H9 (cell line): ENCODE data around the gene MNX1. TPM values are rescaled to one million over a fixed set of nuclear protein-coding genes. Genes with fewer than 3 reads are reported as not detected.

Experiments used
- DNase-seq: peaks from one replicate; pipeline ENCODE4 v3.0.0-alpha.2; 2017
- H2AFZ ChIP-seq: one replicate; pipeline ENCODE4 v1.6.1; 2013; ENCODE audit warnings: mild to moderate bottlenecking, low read length, control low read depth, moderate library complexity
- H2AK5ac ChIP-seq: 2 replicates; pipeline ENCODE4 v1.6.1; 2013; ENCODE audit warnings: low read length, control low read depth, mixed read lengths; ENCODE audit not compliant: insufficient read length
- H2BK120ac ChIP-seq: one replicate; pipeline ENCODE4 v1.6.1; 2013; ENCODE audit warnings: low read depth, mild to moderate bottlenecking, low read length, control low read depth, inconsistent platforms; ENCODE audit not compliant: poor library complexity, severe bottlenecking
- H2BK12ac ChIP-seq: 2 replicates; pipeline ENCODE4 v1.6.1; 2013; ENCODE audit warnings: low read length, control low read depth, mixed read lengths, low read depth; ENCODE audit not compliant: insufficient read length
- H2BK15ac ChIP-seq: 2 replicates; pipeline ENCODE4 v1.6.1; 2013; ENCODE audit warnings: low read depth, low read length, control low read depth
- H2BK20ac ChIP-seq: one replicate; pipeline ENCODE4 v1.6.1; 2013; ENCODE audit warnings: low read depth, mild to moderate bottlenecking, low read length, control low read depth, inconsistent platforms; ENCODE audit not compliant: poor library complexity, severe bottlenecking
- H2BK5ac ChIP-seq: 2 replicates; pipeline ENCODE4 v1.6.1; 2013; ENCODE audit warnings: low read length, control low read depth, mixed read lengths; ENCODE audit not compliant: insufficient read length
- H3K14ac ChIP-seq: 2 replicates; pipeline ENCODE4 v1.6.1; 2013; ENCODE audit warnings: low read length, control low read depth; ENCODE audit not compliant: insufficient read depth
- H3K18ac ChIP-seq: 2 replicates; pipeline ENCODE4 v1.6.1; 2013; ENCODE audit warnings: low read depth, mild to moderate bottlenecking, mixed read lengths, low read length, control low read depth; ENCODE audit not compliant: insufficient read length
- H3K23ac ChIP-seq: 2 replicates; pipeline ENCODE4 v1.6.1; 2013; ENCODE audit warnings: low read length, control low read depth, mixed read lengths, low read depth; ENCODE audit not compliant: insufficient read length
- H3K23me2 ChIP-seq: 2 replicates; pipeline ENCODE4 v1.6.1; 2013; ENCODE audit warnings: low read depth, mild to moderate bottlenecking, mixed read lengths, low read length, control low read depth; ENCODE audit not compliant: insufficient read length, poor library complexity, severe bottlenecking
- H3K27ac ChIP-seq: 2 replicates; pipeline ENCODE4 v1.5.1; 2013; ENCODE audit warnings: low read length, control low read depth, mixed read lengths, low read depth; ENCODE audit not compliant: insufficient read length
- H3K27me3 ChIP-seq: 2 replicates; pipeline ENCODE4 v1.6.1; 2013; ENCODE audit warnings: low read length, control low read depth, inconsistent platforms; ENCODE audit not compliant: insufficient read depth
- H3K4ac ChIP-seq: 2 replicates; pipeline ENCODE4 v1.6.1; 2013; ENCODE audit warnings: low read depth, mild to moderate bottlenecking, control low read depth, inconsistent platforms, low read length, moderate library complexity
- H3K4me1 ChIP-seq: 2 replicates; pipeline ENCODE4 v1.6.1; 2013; ENCODE audit warnings: low read length, control low read depth, inconsistent platforms; ENCODE audit not compliant: insufficient read depth
- H3K4me2 ChIP-seq: 2 replicates; pipeline ENCODE4 v1.6.1; 2013; ENCODE audit warnings: low read length, control low read depth, mixed read lengths; ENCODE audit not compliant: insufficient read length, insufficient read depth
- H3K56ac ChIP-seq: 2 replicates; pipeline ENCODE4 v1.6.1; 2013; ENCODE audit warnings: low read depth, mild to moderate bottlenecking, mixed read lengths, low read length, control low read depth; ENCODE audit not compliant: insufficient read length
- H3K79me1 ChIP-seq: 2 replicates; pipeline ENCODE4 v1.6.1; 2013; ENCODE audit warnings: low read depth, mild to moderate bottlenecking, moderate library complexity, low read length, control low read depth, inconsistent platforms; ENCODE audit not compliant: insufficient read depth, poor library complexity, severe bottlenecking
- H3K79me2 ChIP-seq: 2 replicates; pipeline ENCODE4 v1.6.1; 2013; ENCODE audit warnings: low read length, control low read depth, inconsistent platforms; ENCODE audit not compliant: insufficient read depth
- H3K9ac ChIP-seq: 2 replicates; pipeline ENCODE4 v1.6.1; 2013; ENCODE audit warnings: low read length, control low read depth, mixed read lengths; ENCODE audit not compliant: insufficient read length; ENCODE audit errors: extremely low read depth
- H3K9me3 ChIP-seq: one replicate; pipeline ENCODE4 v1.6.1; 2013; ENCODE audit warnings: low read depth, low read length, inconsistent platforms; ENCODE audit not compliant: control insufficient read depth
- H3T11ph ChIP-seq: one replicate; pipeline ENCODE4 v1.6.1; 2013; ENCODE audit warnings: mild to moderate bottlenecking, low read length, control low read depth, inconsistent platforms
- H4K20me1 ChIP-seq: one replicate; pipeline ENCODE4 v1.6.1; 2013; ENCODE audit not compliant: control insufficient read depth, insufficient read length, insufficient read depth
- H4K5ac ChIP-seq: 2 replicates; pipeline ENCODE4 v1.6.1; 2013; ENCODE audit warnings: low read depth, mild to moderate bottlenecking, mixed read lengths, low read length, control low read depth; ENCODE audit not compliant: insufficient read length
- H4K8ac ChIP-seq: replicated peaks from 2 replicates; pipeline ENCODE4 v1.6.1; 2013; ENCODE audit warnings: low read length, control low read depth, mixed read lengths, low read depth; ENCODE audit not compliant: insufficient read length
- H4K91ac ChIP-seq: 2 replicates; pipeline ENCODE4 v1.6.1; 2013; ENCODE audit warnings: low read depth, mild to moderate bottlenecking, moderate library complexity, mixed read lengths, low read length, control low read depth; ENCODE audit not compliant: insufficient read length
- H3K27ac Mint-ChIP-seq, 3 experiments: 2 replicates in 2 of 3; 3 replicates in 1 of 3; pipeline ENCODE4 v1.8.0; 2020 to 2021; ENCODE audit warnings: mixed read lengths in 3 of 3, mild to moderate bottlenecking in 1 of 3, moderate library complexity in 1 of 3
- H3K27me3 Mint-ChIP-seq: 2 replicates; pipeline ENCODE4 v1.8.0; 2021; ENCODE audit warnings: low read depth, mild to moderate bottlenecking, moderate library complexity, mixed read lengths
- H3K36me3 Mint-ChIP-seq, 3 experiments: 2 replicates in 2 of 3; 3 replicates in 1 of 3; pipeline ENCODE4 v1.8.0; 2020 to 2021; ENCODE audit warnings: low read depth in 3 of 3, mixed read lengths in 3 of 3; ENCODE audit not compliant: insufficient read depth in 1 of 3
- H3K4me1 Mint-ChIP-seq, 2 experiments: 2 replicates each; pipeline ENCODE4 v1.8.0; 2020; ENCODE audit warnings: mixed read lengths in 2 of 2
- H3K4me3 Mint-ChIP-seq, 2 experiments: 2 replicates in 1 of 2; 3 replicates in 1 of 2; pipeline ENCODE4 v1.8.0; 2020 to 2021; ENCODE audit warnings: mild to moderate bottlenecking in 2 of 2, mixed read lengths in 2 of 2, moderate library complexity in 1 of 2
- H3K9me3 Mint-ChIP-seq, 2 experiments: 2 replicates in 1 of 2; 3 replicates in 1 of 2; pipeline ENCODE4 v1.8.0; 2020; ENCODE audit warnings: mild to moderate bottlenecking in 2 of 2, mixed read lengths in 2 of 2, moderate library complexity in 1 of 2
- CTCF ChIP-seq: fragments of 200-600 bp; sonication (generic); conservative IDR thresholded peaks from 3 replicates; pipeline ENCODE4 v1.8.0; 2021; ENCODE audit warnings: antibody characterized with exemption, mild to moderate bottlenecking
- WGBS: extraction: QIAGEN DNeasy Blood & Tissue Kit; methylation state at CpG from one replicate; pipeline ENCODE4 v1.1.7; 2013; ENCODE audit warnings: missing lambda C conversion rate, low lambda C conversion rate, mixed read lengths; ENCODE audit not compliant: insufficient read length; ENCODE audit errors: extremely low coverage; 5-methylcytosine and 5-hydroxymethylcytosine counted together
- total RNA-seq: library from RNA; stranded (reverse); gene quantifications from 2 replicates; pipeline ENCODE4 v1.2.1, GENCODE V29; 2021

The MNX1 gene
- total RNA-seq, 1 experiment from 2014 or later = not detected

DNA sequence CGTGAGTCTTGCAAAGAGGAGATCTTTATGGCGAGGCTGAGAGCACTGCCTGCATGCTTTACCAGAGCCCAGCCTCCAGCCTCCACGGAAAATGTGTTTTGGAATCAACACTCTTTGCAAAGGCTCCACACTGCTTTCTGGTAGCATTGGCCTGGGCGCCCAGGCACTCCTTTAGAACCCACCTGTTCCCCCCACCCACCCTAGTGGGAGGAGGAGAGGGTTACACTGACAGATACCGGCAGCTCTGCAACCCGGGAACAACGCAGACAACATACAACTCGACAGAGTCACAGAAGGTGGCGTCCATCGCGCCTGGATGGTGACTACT is 5.5 kb upstream of the MNX1 start:
- no peak overlapping the region for H2BK120ac ChIP-seq
- H2BK12ac ChIP-seq = no peak overlapping the region
- TF ChIP-seq CTCF = no peak
- H2BK5ac ChIP-seq = no peak overlapping the region
- H2AFZ ChIP-seq = no peak overlapping the region
- H4K8ac ChIP-seq = no peak overlapping the region
- no peaks in the 10 kb centered on the region for H3K79me2 ChIP-seq
- no peak overlapping the region for H4K91ac ChIP-seq
- H4K20me1 ChIP-seq = no peaks in the 10 kb centered on the region
- peaks cover 7% of the 10 kb centered on the region; the same call in 1 of the 2 replicates for H3K4me1 ChIP-seq
- Mint-ChIP-seq H3K9me3 (peaks cover 2 to 10% of the 10 kb centered on the region in 2 experiments; a peak in 3 of 5 replicates), H3K36me3 (no peaks in the 10 kb centered on the region), H3K4me1 (peaks cover 35 to 46% of the 10 kb centered on the region in 2 experiments), H3K27me3 (peaks cover 100% of the 10 kb centered on the region), H3K27ac (no peak overlapping the region), H3K4me3 (peak overlapping the region in 1 of 2 experiments; percentile 53; a peak in 1 of 5 replicates)
- no peak overlapping the region for H2BK20ac ChIP-seq
- no peak overlapping the region for H3K4ac ChIP-seq
- no peak overlapping the region for H3K4me2 ChIP-seq
- H3K23ac ChIP-seq = no peak overlapping the region
- no peak overlapping the region for H2AK5ac ChIP-seq
- H3K27me3 ChIP-seq = peaks cover 95% of the 10 kb centered on the region
- H4K5ac ChIP-seq = no peak overlapping the region
- H3K9ac ChIP-seq = no peak overlapping the region
- H3K56ac ChIP-seq = no peak overlapping the region
- H2BK15ac ChIP-seq = no peak overlapping the region
- H3K14ac ChIP-seq = no peak overlapping the region
- no peaks in the 10 kb centered on the region for H3K9me3 ChIP-seq
- H3K79me1 ChIP-seq = no peaks in the 10 kb centered on the region
- DNase-seq = no peak
- H3T11ph ChIP-seq = no peak overlapping the region
- no peak overlapping the region for H3K18ac ChIP-seq
- H3K23me2 ChIP-seq = peaks cover 3% of the 10 kb centered on the region
- WGBS = no CpG with 5 or more reads among the region's 11 CpGs
- no peak overlapping the region for H3K27ac ChIP-seq
